Stimulated activated CD8-positive, alpha-beta memory T cell treated with anti-CD3 and anti-CD28 coated beads, Interleukin-15, amount 100 ng/mL, for 4 hours (primary cell): ENCODE measurements around the gene ADD3.

Experiments used
- DNase-seq, 2 donors: peaks; one replicate each; pipeline ENCODE4 v3.0.0-alpha.2; 2020; ENCODE audit warnings: low read depth in 2 of 2

Gene ADD3

DNA sequence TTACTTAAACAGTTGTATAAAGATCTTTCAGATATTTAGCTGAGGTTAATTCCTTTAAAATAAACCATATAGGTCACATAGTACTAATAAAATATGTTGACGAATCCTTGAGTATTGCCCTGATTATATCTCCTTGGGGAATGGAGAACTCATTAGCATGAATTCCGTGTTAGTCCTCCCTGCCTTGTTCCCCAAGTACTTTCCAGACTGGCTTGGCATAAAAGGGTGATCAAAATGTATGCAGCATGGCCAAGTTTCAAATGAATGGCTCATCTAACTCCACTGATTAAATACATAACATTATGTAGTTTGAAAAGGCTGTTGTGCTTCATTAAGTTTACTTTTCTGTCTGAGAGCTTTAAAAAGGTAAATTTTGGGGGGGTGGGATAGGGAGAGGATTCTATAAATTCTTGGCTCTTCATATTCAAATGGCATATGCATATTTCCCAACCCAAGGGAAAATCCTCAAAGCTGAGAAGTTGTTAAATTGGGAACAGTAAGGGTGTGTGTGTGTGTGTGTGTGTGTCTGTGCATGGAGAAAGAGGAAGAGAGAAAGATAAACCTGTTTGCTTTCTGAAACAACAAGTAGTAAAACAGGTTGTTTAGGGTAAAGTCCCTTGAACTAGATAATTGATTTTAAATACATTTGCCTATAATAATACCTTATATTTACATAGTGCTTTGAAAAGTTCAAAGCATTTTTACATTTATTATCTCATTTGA lies 4.8 kb upstream of the ADD3 start:
- no peak for DNase-seq

DNA sequence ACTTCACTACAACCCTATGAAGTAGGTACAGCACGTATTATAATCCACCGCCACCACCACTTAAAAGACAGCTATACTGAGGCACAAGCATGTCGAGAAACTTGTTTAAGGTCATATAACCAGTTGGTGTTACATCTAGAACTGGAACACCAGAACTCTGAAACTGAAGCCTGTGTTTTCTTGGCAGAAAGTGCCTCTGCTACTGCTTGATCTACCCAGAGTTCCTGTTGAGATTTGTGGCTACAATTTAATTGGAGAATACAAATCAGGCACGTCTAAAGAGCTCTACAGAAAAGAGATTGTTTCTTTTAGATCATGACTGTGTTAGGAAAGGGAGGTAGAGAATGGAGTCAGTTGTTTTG lies 4.3 kb upstream of the ADD3 start:
- no peak for DNase-seq

DNA sequence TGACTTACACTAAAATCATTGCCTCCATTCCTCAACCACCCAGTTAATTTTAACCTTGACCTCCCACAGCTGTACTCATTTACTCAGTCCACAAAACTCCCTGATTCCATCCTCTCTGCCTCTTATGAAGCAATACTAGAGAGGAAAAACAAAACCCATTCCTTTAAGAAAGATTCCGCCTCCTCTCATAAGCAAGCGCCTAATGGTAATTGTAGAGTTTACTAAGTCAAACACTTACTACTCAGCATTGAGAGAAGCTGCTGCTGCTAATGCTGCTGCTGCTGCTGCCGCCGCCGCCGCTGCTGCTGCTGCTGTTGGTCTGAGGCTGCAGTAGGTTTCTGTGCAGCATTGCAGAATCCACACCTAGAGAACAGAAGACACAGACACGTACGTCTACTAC lies 2.1 kb upstream of the ADD3 start:
- DNase-seq = no peak

DNA sequence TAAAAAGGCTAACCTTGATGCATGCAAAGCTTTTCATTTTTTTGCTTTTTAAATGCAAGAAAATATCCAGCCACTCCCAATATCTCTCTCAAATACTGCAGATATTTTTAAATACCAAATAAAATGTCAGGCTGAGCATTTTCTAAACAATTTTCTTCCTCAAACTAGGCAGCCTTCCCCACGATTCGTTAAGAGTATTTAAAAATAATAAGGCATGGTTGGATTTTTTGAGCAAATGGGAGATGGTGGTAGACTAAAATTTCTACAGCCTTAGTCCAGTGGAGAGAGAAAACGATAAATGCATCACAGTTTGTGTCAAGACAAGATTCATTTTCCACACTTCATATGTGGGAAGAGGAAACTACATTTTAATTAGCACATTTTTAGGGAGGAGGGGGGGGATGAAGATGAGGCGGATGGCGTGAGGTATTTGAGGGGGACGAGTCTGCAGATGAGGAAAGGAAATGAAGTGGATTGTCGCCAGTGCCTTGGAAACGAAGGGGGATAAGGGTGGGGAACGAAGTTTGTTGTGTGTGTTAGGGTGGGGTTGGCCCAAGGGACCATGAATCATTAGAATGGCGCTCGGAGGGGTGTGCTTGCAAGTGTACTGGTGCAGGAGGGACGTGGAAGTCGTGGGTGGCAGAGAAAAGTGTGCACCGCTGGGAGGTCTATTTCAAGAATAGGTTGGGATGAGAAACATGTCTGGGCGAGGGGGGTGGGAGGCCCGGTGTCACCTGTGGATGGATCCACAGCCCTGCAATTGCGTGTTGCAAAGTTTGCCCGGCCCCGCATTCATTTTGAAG lies 1.2 kb upstream of the ADD3 start:
- DNase-seq = peak; percentile 3 to 11

DNA sequence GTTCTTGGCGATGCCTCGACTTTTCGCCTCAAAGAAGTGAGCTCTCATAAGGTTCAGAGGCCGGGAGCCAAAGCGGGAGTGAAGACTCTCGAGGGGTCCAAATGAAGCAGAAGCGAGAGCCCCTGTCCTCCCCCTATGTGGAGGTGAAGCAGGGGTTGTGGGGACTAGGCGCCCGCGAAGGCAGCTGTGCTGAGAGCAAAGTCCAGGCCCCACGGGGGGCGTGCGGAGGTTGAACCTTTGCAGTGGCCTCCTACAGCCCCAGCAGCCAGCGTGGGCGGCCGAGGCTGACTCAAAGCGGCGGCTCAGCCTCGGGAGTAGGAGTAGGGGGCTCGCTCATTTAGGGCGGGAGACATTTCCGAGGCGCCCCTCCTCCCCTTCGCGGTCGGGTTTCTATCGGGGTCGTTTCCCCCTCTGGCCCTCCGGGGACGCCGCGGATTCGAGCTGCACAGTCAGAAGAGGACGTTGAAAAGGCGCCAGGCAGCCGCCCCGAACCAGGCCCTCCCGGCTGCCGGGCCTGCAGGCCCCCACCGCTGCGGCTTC lies 553 bp upstream of the ADD3 start:
- peak; percentile 39 to 60 for DNase-seq

DNA sequence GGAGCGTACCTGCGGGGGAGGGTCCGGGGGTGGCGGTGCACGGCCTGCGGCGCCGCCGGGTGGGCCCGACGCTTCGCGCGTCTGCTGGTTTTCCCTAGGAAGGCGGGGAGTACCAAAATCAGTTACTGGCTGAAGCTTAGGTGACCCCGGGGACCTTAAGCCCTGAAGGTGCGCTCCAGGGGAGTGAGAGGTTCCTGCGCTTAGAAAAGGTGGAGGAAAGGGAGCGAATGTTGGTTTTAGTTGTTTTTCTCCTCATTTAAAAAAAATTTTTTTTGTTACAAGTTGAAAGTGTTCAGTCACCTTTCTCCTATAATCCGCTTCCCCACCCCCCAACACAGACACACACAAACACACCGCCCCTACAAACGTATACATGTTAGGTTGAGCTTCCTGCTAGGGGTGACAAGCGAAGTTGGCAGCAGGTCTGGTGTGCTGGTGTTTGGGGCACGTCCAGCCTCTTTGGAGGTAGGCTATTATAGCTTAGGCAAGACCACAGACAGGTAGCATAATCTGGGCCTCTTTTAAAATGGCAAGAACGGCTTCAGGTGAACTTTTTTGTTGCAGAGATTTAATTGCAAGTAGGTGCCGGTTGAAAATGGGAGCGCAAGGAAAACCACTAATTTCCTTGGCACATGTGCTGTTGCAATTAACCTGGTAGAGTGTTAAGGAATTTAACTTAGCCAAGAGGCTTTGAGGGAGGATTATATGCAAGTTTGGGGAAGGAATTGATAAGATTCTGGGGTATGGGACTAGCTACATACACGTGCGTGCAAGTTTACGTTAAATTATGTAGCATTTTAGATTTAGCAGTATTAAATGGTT lies 945 bp downstream of the ADD3 start:
- peak; percentile 4 to 10 for DNase-seq

DNA sequence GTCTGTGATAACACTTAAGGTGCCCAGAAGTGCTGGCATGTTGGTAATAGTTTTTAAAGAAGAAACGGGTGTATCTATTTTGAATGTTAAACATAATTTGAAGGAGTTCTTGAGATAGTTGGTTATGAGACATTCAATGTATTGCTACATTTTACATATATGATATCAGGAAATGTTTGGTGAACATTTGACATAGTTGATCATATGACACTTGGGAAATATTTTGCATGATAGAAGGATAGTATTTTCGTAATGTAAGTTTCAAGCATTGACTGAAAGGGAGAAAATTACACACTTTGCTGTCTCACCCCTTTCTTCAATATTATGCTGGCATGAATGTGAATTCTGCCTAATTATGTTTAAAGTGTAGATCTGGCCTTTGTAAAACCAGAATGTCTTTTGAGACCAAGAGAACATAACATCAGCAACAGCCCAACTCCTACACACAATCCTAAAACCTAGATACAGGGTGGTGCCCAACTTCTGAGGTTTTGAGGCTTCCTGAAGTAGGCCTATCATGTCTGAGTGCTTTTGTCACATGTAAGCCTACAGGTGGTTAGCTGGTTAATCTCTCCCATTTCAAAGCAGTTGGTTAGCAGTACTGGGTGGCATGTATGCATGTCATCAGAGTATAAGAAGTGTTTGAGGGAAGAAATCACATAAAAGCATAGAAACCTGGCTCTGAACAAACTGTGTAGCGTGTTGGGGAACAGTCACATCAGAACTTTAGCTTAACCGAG lies 2.1 kb downstream of the ADD3 start:
- DNase-seq = peak; percentile 5 to 26

DNA sequence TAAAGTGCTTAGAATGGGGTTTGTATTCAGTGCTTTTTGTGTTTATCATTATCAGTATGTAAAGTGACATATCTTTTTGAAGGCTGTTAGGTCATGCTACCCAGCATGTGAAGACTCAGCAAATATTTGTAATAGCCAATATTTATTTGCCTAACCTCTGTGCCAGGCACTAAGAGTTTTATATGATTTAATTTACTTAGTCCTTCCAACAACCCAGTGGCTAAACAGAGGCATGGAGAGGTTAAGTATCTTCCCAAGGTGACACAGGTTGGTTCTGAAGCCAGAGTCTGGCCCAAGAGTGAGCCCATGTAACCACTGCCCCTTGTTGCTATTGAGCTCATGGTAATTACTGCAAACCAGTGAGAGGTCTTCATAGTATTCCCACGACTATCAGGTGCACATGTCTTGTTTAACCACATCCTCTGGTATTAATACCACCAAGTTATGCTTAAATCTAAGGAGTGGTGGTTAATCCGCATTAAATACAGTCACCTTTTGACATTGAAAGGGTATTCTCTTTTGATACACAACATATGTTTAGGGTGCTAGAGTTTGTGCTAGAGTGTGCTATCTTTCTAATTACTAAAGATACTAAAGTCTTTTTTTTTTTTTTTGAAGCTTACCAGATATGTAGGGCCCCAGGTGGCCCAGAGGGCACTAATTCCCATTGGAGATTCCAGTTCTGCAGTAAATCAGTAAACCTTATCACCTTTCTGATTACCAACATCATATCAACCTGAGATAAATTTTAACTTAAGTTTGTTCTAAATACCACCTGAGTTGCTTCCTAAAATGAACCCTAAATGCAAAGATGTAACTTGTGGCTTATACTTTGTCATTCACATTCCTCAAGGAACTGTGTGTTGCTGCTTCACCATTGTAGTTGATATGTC lies 2.9 kb downstream of the ADD3 start:
- no peak for DNase-seq

DNA sequence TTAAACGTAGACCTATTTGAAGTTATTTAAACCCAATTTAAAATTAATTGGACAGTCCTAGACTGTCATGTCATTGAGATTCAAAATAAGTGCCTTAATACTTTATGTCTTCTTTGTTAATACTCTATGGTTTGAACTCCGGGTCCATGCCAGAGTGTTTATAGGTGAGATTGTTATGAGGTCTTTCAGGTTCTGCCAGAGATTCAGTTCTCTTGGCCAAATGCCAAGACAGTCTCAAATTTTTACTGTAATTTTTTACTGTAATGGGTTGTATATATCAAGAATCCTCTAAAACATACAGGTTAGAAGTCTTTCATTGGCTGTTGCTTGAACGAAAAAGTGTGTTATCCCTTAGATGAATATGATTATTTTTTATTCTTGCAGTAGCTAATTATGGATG lies 3.9 kb downstream of the ADD3 start:
- DNase-seq = no peak

DNA sequence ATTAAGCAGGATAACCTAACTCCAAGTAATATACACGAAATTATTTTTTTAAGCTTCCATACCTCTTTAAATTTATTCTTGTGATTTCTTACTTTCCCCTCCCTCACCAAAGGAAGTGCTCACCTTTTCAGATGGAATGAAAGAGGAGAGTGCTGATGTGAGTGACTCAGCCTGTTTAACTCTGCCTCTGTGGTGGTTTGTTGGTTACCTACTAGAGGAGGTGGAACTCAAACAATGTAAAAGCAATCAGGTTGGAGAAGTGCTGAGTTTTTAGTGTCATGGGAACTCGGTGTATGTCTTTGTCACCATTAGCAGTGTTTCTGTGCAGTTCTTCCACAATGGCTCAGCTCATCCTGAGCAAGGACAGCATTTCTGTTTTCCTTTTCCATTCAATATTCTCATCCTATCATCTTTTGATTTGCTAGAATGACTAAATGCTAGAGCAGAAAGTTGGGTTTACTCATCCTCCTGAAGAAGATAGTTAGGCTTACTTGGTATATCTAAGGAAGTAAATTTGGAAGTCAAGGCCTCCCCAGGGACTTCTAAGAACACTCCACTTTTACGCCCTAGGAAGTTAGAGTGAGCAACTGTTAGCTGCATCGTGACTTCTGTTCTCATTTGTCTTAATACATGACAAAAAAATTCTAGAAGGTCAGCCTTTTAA lies 6.0 kb downstream of the ADD3 start:
- peak in 1 of 2 donors; percentile 9 for DNase-seq

DNA sequence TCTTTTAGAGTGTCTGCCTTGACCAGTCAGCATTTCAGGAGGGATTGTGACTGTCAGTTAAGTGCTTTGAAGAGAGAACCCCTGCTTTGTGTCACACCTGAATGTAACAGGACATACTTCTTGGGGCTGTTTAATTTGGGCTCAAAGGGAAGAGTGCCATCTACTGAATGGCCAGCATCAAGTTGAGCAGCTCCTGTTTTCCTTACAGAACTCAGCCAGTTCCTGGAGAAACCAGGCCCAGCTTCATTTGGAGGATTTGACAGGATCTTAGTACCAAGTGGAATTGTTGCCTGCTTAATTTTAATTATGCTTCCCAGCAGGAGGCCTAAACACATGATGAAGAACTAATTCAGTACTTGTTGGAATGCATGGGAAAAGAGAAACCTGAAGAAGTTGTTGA lies 8.3 kb downstream of the ADD3 start:
- no peak for DNase-seq

DNA sequence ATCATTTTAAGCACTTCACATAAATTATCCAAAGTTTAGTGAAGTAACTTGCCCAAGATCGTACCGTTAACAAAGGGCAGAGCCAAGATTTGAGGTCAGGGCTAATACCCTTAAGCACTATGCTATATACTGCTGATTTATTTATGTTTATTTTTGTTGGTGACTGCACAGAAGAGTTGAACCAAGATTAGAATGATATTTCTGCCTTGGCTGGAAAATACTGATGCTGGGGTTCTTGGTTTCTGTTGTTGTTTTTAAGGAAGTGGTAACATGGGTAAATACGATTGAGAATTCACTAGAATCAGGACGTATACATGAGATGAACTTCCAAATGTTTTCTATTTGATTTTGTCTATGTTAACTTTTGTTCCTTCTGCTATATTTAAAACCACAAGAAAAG lies 9.3 kb downstream of the ADD3 start:
- no peak for DNase-seq

DNA sequence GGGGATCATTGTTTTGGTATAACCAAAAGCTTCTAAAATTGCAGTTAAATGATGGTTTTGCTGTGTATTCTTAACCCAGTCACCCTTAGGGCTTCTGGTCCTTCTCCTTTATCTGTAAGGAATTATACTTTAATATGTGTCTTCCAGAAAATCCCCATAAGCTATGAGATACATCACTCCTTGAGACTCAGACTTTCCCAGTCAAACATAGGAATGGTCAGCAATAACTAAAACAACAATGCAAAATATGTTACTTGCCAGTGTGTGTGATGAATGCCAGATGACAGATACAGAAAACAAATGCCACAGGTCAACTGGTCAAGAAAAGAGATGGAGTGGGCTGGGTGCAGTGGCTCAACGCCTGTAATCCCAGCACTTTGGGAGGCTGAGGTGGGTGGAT lies 10.1 kb downstream of the ADD3 start:
- DNase-seq = no peak

DNA sequence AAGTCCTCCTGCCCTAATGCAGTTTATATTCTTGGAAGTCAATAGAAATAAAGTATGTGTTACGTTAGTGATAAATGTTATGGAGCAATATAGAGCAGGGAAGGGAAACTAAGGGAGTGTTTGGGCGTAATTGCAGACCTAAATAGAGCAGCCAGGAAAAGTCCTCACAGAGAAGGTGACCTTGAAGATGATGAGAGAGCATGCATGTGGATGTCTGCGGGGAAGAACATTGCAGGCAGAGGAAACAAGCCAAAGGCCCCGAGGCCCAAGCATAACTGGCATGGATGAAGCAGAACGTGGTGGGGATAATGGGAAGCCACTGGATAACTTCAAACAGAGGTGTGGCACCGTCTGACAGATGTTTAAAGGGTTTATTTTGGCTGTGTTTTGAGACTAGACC lies 12.5 kb downstream of the ADD3 start:
- DNase-seq = no peak

DNA sequence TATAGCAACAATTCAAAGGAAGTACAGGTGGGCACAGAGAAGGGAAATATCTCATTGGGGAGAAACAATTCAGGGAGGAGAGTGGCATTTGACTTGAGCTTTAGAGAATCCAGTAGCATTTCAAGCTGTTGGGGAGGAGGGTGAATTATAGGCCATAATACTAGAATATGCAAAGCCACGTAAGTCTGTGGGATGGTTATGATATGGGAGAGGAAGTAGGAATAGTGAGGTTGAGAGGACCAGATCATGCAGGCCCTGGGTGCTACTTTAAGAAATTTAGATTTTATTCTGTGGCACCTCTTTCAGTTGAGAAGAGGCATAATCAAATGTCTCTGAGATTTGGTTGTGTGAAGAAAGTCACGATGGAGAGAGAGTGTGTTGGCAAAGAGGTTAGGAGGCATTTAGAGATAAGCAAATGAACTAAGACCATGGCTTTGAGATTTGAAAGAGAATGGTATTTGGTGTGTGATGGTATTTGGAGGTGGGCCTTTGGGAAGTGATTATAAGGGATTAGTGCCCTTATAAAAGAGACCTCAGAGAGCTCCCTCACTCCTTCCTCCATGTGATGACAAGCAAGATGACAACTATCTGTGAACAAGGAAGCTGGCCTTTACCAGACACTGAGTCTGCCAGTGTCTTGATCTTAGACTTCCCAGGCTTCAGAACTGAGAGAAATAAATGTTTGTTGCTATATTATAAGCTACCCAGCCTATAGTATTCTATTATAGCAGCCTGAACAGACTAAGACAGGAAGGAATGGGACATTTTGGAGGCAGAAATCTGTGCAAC lies 15.1 kb downstream of the ADD3 start:
- DNase-seq = no peak

DNA sequence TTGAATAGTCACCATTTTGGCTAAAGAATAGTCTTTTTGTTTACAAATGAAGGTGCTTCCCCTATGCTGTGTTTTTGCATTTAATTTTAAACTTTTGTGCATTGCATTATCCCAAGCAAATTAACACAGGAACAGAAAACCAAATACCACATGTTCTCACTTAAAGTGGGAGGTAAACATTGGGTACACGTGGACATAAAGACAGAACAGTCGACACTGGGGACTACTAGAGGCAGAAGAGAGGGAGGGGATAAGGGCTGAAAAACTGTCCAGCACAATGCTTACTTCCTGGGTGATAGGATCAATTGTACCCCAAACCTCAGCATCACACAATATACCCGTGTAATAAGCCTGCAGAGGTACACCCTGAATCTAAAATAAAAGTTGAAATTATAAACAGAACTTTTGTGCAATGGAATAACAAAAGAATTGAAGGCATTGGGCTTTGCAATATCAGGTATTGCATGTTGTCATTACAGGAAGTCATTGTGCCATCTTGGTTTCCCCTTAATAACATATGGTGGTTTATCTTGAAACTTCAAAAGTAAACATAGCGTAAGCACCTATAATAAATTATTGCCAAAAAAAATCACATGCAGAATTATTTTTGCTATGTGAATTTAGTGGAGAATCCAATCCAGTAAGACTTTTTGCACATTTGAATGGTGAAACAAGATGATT lies 16.1 kb downstream of the ADD3 start:
- DNase-seq = no peak

DNA sequence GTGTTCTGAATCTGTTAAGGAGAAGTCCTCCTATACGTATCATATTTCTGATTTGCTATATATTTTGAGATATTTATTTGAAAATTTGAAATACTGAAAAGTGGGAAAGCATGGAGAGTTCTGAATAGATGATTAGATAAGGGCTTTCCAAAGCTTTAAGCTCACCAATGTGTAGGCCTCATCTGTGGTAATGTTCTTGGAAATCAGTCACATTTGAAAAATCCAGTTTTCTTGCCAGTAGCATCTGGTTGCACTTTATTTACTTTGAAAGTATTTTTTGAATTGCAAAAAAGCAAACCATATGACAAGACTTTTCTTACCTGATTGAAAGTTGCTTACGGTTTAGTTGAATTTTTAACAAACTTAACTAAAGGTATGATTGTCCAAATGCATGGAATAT lies 21.7 kb downstream of the ADD3 start:
- no peak for DNase-seq

DNA sequence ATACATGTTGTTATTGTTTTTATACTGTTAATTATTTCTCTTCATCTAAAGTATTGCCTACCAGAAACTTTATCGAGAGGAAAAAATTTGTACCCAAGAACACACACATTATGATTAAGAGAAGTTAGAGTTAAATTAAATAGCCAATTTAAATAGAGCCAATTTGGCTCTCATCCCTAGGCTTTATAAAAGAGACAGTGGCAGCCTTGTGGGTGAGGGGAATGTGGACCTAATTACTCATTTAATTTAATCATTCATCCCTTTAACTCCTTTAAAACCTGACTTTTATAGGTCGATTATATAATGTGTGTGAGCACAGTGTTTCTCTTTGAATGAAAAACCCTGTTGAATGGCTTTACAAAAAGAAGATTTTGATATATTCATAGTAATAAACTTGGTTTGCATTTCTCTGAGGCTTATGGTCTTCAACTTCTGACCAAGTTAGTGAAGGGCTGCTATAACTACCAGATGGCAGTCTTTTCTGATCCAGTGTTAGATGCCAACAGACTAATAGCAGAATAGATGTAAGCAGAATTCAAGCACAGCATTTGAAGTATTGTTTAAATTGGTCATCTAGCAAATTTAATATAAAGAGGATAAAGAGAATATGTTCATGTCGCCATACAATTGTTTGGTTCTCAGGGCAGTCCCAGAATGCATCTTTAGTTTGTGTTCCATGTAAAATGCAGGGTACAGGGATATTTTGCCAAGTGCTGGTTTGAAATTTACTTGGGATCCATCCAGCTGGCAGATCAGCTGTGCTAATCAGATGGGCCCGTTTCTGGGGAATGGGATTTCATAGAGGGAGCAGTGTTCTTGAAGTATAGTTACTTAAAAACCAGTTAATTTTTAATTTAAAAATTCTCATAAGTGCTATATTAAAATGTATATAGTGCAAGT lies 25.3 kb downstream of the ADD3 start:
- DNase-seq = no peak
